Stimulated activated CD4-positive, alpha-beta T cell treated with anti-CD3 and anti-CD28 coated beads, TNF-alpha, amount 100 ng/mL, for 48 hours (primary cell): ENCODE data around the gene TGFBI.
"Not testable (repeated sequence)": the region's sequence is repeated elsewhere in the genome, so short reads cannot be mapped to it uniquely, and the experiment has no call there.

Source experiments
- DNase-seq, 3 donors: peaks; one replicate each; pipeline ENCODE4 v3.0.0-alpha.2; 2020; ENCODE audit warnings: low read depth in 3 of 3

The TGFBI gene

DNA sequence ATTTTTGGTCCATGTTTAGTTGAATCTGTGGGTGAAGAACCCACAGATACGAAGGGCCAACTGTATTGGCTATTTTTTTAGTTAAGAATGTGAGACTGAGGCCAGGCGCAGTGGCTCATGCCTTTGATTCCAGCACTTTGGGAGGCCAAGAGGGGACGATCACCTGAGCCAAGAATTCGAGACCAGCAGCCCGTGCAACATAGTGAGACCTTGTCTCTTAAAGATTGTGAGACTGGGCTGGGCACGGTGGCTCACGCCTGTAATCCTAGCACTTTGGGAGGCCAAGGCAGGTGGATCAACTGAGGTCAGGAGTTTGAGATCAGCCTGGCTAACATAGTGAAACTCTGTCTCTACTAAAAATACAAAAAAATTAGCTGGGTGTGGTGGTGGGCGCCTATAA, 16.2 kb downstream of the TGFBI start:
- not testable (repeated sequence) for DNase-seq

DNA sequence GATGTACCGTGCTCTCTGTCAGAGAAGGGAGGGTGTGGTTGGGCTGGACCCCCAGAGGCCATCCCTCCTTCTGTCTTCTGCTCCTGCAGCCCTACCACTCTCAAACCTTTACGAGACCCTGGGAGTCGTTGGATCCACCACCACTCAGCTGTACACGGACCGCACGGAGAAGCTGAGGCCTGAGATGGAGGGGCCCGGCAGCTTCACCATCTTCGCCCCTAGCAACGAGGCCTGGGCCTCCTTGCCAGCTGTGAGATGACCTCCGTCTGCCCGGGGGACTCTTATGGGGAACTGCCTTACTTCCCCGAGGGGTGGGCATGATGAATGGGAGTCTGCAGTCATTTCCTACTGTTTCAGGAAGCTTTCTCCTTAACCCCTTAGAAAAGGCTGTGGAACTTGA, 17.5 kb downstream of the TGFBI start:
- DNase-seq = no peak

DNA sequence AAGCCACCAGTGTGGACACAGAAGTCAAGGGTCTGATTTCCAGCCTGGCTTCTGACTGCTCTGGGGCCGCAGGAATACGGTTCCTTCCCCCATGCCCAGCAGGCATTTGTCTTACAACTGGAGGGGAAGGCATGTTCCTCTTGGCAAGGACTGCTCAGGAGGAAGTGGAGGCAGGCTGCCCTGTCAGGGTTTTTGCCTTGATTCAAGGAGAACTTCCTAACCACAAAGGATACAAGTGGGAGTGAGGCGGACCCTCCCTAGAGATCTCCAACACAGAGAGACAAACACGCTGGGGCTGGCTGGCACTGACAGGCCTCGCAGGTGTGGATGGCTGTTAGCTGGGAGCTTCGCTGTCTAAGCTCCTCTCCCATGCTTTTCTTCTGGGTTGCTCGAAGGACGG, 19.1 kb downstream of the TGFBI start:
- DNase-seq = no peak

DNA sequence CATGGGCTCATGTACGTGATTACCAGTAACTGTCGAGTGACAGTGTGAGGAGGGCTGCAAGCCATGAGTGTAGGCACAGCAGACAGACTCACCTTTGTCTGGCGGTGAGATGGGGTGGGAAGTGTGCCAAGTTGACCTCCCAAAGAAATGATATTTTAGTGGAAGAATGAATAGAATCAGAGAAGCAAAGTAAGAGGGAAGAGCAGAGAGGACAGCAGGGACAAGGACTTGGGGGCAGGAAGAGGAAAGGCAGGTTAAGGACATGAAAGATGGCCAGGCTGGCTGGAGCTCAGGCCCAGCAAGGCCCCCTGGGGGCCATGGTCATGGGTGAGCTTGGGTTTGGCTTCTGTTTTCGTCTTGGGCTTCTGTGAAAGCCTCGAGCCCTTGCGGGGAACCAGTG, 20.2 kb downstream of the TGFBI start:
- no peak for DNase-seq

DNA sequence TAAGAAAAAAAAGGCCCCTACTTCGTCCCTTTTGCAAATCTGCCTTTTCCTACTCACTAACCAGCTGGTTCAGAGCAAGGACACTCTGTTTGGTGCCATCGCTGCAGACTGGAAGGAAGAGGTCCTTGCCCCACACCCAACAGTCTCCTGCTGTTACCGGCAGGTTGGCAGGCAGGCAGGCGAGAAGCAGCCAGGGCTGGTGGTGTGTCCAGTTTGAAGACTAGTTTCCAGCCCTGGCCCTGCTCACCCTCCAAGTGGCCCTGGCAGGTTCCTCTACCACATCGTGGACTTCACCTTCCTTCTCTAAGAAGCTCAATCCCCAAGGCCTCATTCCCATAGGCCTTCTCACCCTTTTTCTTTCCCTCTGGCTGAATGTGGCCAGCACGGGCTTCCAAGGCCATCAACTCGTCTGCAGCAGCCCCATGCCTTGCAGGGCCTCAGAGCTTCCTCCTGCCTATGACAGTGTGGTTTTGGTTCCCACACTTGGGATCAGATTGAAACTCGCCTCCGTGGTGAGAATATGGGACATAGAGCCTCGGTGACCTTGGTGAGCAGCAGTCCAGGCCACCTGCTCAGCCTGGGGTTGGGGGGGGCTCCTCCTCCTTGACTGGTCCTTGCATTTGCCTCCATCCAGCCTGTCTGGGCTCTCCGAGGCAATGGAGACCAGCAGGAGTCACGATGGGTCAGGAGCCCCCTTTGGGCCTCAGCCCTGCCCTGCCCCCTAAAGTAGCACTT, 22.9 kb downstream of the TGFBI start:
- DNase-seq = no peak

DNA sequence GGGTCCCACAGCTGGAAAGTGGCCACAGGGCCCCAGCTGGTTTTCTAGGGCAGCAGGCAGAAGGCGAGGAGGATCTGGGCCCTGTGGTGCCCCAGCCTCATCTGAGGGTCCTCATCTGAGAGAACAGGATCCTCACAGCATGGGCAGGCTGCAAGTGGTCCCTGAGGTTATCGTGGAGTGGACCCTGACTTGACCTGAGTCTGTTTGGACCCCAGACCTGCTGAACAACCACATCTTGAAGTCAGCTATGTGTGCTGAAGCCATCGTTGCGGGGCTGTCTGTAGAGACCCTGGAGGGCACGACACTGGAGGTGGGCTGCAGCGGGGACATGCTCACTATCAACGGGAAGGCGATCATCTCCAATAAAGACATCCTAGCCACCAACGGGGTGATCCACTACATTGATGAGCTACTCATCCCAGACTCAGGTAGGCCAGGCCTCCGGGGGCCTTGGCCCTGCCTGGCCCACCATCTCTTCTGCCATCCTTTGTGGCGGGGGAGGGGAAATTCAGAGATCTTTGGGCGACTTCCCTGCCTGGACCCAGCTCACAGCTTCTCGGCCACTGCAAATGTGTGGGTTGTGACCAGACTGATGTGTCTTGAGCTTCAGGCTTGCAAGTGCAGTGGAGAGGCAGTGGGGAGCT, 24.0 kb downstream of the TGFBI start:
- DNase-seq = no peak

DNA sequence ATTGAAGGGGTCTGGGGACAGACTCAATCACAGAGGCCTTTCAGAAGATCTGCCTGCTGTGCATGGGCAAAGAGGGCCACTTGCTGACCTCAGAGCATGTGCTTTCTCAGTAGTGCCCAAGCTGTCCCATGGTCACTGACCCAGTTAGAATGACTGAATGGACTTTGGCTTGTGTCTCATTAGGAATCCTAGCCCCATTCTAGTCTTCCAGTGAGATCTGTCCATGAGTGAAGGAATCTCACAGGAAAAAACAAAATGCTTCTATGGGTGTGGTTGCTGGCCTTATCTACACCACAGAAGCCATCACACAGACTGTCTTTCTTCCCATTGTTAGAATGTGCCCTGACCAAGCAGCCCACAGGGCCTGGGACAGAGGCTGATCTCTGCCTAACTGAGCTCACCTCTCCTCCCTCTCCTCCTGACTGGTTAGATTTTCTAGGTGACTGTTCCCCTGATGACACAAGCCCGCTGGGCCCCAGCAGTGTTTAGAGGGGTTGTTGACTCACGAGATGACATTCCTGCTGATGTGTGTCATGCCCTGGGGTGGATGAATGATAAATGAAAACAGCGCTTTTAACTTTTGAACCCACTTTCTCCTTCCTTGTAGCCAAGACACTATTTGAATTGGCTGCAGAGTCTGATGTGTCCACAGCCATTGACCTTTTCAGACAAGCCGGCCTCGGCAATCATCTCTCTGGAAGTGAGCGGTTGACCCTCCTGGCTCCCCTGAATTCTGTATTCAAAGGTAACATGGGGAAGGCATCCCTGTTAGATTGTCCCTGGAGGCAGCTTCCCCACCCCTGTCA, 24.8 kb downstream of the TGFBI start:
- no peak for DNase-seq

DNA sequence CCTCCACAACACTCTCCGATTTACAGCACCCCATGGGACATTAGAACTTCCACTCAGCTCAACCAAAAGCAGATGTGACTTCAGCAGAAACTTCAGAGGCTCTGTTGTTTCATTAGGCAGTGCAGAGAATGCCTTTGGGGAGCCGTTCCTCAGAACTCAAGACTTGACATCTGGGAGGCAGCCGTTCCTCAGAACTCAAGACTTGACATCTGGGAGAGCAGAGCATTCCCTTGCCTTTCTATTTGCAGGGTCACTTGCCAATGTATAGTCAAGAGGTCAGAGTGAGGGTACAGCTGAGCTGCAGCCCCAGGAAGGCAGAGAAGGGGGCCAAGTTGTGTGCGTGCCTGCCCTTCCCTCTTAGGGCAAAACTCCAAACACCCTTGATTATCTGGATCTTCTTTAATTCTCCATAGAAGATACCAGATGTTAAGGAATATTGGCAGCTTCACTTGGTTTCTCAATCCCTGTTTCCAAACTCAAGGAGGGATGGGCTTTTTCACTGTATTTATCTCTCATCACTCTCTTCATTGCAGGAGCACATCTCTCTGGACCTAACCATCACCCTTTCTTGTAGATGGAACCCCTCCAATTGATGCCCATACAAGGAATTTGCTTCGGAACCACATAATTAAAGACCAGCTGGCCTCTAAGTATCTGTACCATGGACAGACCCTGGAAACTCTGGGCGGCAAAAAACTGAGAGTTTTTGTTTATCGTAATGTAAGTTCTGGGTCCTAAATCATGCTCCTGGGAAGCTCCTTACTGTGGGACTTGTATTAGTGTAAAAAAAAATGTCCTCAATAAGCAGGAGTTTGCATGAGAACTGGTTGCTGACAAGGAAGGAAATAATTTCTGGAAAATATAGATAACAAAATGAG, 25.6 kb downstream of the TGFBI start:
- no peak for DNase-seq

DNA sequence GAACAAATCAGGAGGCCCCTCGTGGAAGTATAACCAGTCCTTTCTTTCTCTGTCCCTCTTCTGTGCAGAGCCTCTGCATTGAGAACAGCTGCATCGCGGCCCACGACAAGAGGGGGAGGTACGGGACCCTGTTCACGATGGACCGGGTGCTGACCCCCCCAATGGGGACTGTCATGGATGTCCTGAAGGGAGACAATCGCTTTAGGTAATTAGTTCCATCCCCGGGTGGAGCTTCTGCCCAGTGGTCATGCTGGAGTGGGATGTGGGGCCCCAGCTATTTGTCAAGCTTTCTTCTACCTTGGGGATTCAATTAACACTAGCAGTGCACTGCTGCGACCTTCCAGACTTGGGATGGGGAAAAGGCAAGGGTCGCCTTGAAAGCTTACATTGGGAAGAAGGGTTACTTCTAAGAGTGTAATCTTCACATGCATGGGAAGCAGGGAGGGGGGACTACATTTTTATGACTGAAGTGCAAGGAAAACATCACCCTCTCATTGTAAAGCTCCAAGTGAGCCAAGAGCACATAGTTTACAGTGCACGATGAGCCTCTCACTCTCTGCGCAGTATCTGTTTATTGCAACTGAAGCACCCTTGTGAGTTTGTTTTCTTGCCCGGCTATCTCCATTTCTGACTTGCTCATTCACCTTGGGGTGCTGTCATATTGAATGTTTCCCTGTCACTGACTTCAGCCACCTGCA, 27.0 kb downstream of the TGFBI start:
- DNase-seq = no peak

DNA sequence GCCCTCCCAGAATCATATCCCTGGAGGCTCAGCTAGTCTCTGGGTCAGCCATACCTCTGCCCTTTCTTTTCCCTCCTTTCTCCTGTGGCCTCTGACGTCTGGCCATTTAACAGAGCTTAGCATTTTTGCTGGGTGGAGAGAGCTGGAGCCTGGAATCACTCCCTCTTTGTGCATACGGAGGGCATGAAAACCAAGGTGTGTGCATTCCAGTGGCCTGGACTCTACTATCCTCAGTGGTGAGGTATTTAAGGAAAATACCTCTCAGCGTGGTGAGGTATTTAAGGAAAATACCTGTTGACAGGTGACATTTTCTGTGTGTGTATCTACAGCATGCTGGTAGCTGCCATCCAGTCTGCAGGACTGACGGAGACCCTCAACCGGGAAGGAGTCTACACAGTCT, 27.5 kb downstream of the TGFBI start:
- DNase-seq = no peak

DNA sequence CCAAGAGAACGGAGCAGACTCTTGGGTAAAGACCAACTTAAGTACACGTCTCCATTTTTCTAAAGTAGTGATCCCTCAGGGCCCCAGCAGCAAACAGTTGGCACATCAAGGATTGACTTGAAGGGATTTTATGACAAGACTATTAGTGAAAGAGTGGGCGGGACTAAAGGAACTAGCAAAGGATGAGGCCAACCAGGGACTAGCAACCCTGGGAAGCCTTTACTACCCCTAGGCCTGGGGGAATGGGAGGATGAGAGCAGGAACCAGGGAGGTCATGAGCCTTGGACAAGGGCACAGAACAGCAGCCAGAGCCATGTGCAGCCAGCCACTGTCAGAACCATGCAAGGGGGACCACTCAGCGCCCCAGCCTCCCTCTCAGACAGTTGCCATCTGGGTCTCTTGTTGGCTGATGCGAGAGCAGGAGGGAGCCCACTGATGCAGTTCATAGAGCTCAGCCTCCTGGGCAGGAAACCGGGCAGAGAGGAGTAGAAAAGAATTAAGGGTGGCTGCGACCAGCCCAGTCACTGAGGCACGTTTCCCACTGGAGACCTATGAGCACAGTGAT, 28.1 kb downstream of the TGFBI start:
- no peak for DNase-seq

DNA sequence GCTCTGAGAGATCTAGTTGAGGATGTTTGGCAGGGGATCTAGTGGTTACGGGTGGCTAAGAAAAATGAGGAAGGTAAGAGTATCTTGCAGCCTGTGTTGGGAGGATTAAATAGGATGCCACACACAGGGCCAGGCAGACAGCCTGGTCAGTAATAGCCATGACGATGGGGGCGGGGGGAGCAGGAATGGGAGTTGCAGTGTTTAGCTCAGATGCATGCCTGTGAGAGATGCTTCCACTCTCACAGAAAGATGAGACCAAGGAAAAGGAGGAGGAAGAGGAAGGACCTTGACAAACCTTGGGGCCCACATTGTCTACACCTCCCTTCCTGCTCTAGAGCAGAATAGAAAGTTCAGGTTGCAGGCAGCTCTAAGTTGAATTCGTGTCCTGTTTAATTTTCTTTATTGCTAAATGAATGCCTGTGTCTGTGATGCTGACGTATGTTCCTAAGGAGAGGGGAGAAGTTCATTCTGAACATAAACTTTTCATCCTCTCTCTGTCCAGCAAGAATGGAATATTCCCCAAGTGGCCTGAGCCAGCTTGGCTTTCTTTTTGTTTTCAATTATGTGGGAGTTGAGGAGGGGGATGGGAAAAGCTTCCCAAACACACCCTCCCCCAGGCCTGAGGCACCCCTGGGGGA, 28.7 kb downstream of the TGFBI start:
- DNase-seq = no peak

DNA sequence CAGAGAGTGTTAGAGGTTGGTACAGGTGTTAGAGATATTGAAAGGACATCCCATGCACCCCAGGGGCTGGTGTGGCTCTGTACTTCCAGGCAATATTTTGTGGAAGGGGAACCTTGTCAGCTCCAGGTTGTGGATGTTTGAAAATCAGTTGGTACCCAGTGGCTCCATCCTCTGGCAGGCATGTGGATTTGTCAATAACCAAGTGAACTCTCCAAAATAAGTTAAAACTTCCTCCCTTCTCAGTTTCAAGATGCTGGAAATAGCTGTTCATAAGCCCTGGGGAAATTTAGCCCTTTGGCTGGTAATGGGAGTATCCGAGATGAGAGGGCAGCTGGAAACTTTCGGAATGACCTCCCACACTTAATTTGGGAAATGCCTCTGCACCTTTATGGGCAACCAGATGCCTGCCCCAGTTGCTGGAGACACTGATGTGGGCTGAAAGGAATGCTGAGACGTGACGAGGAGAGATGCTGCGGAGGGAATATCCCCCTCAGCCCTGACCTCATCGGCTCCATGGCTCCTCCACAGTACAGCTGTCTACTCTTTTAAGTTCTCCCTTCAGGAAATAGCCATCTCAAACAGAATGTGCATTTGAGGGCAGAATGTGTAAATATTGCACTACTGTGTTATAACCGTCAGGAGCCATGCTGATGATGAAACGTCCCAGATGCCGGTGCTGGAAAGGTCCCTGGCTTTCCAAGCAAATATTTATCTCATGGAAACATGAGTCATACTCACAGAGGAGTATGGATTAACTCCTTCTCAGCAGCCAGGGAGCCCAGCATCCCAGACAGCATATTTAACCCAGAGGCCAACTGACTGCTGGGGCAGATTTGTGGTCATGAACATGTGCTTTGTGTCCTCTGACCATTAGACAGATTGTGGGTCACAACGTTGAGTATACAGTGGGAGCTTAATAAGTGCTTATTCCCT, 29.5 kb downstream of the TGFBI start:
- DNase-seq = no peak

DNA sequence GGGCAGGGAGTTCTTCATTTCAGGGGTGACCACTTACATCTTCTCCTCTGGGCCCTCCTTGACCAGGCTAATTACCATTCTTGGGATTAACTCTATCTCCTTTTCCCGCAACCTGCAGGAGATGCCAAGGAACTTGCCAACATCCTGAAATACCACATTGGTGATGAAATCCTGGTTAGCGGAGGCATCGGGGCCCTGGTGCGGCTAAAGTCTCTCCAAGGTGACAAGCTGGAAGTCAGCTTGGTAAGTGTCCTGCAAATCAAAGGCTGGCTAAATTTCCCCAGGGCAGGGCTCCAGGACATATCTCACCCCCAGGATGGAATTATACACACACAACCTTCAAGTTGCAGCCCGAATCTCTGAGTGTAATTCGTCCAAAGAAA, 30.2 kb downstream of the TGFBI start:
- DNase-seq = no peak

DNA sequence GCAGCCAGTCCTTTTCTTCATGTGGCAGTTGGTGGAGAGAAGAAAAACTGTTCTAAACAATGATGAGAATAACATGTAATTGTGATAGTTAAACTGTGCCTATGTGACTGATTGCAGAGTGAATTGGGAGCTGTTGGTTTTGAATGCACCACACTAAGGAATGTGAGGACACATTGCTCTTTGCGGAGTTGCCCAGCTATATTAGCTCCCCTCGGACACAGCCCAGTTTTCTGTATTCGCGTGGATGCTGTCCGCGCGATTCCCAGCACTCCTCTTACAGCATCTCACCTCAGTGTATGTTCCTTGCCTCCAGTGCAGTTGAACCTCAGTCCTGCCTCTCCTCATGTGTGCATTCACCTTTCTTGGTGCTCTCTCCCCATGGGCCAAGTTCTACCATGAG, 32.2 kb downstream of the TGFBI start:
- DNase-seq = no peak

DNA sequence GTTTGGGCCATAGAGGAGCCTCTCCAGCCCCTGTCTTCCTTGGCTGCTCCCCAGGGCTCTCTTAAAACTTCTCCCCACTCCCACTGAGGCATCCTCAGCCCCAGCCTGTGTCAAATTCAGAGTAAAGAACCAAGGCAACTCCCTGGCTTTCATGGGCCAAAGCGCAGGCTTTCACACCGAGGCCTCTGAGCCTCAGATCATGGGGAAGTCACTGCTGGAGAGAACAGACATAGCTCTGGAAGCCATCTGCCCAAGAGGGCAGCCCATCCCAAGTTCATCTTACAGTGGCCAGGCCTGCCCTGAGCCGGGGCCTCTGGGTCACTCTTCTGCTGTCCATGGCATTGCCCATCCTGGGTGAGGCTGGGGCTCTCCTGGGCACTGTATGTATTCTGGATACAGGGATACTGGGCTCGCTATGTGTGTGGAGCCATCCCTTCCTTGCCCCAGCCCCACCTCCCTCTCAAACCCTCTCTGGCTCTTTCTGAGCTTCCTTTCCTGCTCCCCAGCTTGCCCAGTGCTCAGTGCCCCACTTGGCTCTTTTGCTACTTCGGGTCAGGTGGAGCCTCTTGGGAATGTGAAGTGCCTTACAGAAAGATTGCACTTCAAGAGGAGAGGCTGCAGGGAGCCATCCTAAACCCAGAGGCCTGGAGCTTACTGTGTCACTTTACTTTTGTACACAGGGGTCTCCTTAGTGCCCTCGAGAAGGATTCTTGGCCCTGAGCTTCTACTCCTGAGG, 33.0 kb downstream of the TGFBI start:
- no peak for DNase-seq

DNA sequence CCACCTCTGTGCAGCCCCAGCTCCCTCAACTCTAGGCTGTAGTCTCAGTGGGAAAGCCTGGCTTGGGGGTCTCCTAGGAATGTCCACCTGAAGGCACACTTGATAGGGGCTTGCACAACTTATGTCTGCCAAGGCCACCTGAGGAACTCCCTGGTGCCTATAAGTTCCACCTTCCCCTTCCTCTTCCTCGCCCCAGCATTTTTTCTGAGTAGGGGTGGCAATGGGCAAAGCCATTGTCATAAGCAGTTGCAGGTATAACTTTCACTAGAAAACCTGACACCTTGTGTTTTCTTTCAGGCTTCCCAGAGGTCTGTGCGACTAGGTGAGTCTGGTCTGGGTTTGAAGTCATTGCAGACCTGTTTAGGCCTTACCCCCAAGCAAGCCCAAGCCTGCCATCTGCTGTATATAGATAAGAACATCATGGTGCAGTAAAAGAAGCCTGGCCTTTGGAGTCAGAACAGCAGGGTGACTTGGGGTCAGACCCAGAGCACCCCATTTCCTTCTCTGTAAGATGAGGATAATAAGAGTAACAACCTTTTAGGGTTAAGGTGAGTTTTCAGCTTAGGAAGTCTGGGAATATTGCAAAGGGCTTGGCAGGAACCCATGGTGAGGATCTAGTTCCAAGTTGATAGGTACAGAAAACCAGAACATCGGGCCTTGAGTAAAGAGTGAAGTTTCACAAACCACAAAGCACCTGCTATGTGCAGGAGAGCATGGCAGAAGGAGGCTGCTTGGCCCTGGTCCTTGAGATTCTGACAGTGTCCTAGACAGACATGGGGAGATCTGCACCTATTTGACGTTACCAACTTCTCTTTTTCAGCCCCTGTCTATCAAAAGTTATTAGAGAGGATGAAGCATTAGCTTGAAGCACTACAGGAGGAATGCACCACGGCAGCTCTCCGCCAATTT, 33.8 kb downstream of the TGFBI start:
- no peak for DNase-seq
